ENCODE results near the gene PLS3.

Gene PLS3

GRCh38 chrX:115591856-115592842, 31.2 kb downstream of the PLS3 start:
- H3K36me3 ChIP-seq (ENCODE audit: low read length): no peaks in the 10 kb centered on the region
- H3F3A ChIP-seq (ENCODE audit: insufficient read depth): no peaks in the 10 kb centered on the region
- H3K27me3 ChIP-seq (ENCODE audit: low read length): no peaks in the 10 kb centered on the region
- no peaks in the 10 kb centered on the region for H3K9me2 ChIP-seq (replicated peaks; ENCODE audit: insufficient read depth, low read length)
- H3K9ac ChIP-seq (ENCODE audit: low read length): no peak overlapping the region
- TF ChIP-seq EZH2phosphoT487 (conservative IDR thresholded peaks at IDR 0.05; ENCODE audit: low read length): no peak
- no peak for TF ChIP-seq CTCF (IDR thresholded peaks at IDR 0.05; ENCODE audit: insufficient read depth, low read length, poor library complexity, severe bottlenecking)
- H3K79me2 ChIP-seq (ENCODE audit: insufficient read depth, low read length): no peaks in the 10 kb centered on the region
- no peak overlapping the region for H3K4me2 ChIP-seq (ENCODE audit: low read depth, low read length, poor library complexity, severe bottlenecking)
- no peak overlapping the region for H3K4me3 ChIP-seq (ENCODE audit: insufficient read depth, low read length, poor library complexity, severe bottlenecking)
- H2AFZ ChIP-seq (ENCODE audit: low read depth, low read length, severe bottlenecking): no peak overlapping the region
- H3K9me3 ChIP-seq (ENCODE audit: insufficient read depth, low read length): no peaks in the 10 kb centered on the region
- H4K20me1 ChIP-seq (ENCODE audit: low read depth, low read length): no peaks in the 10 kb centered on the region
- no peak overlapping the region for H3K27ac ChIP-seq (ENCODE audit: low read depth, low read length)

GRCh38 chrX:115592997-115593734, 32.2 kb downstream of the PLS3 start:
- no peak overlapping the region for H3K27ac ChIP-seq (ENCODE audit: low read depth, low read length)
- no peaks in the 10 kb centered on the region for H3K27me3 ChIP-seq (ENCODE audit: low read length)
- H3K4me3 ChIP-seq (ENCODE audit: insufficient read depth, low read length, poor library complexity, severe bottlenecking): no peak overlapping the region
- no peaks in the 10 kb centered on the region for H4K20me1 ChIP-seq (ENCODE audit: low read depth, low read length)
- H3K4me2 ChIP-seq (ENCODE audit: low read depth, low read length, poor library complexity, severe bottlenecking): no peak overlapping the region
- H3K79me2 ChIP-seq (ENCODE audit: insufficient read depth, low read length): no peaks in the 10 kb centered on the region
- H3K9me2 ChIP-seq (replicated peaks; ENCODE audit: insufficient read depth, low read length): no peaks in the 10 kb centered on the region
- no peak overlapping the region for H3K9ac ChIP-seq (ENCODE audit: low read length)
- no peak overlapping the region for H2AFZ ChIP-seq (ENCODE audit: low read depth, low read length, severe bottlenecking)
- H3K36me3 ChIP-seq (ENCODE audit: low read length): no peaks in the 10 kb centered on the region
- no peaks in the 10 kb centered on the region for H3K9me3 ChIP-seq (ENCODE audit: insufficient read depth, low read length)
- H3F3A ChIP-seq (ENCODE audit: insufficient read depth): no peaks in the 10 kb centered on the region
- no peak for TF ChIP-seq CTCF (IDR thresholded peaks at IDR 0.05; ENCODE audit: insufficient read depth, low read length, poor library complexity, severe bottlenecking)
- no peak for TF ChIP-seq EZH2phosphoT487 (conservative IDR thresholded peaks at IDR 0.05; ENCODE audit: low read length)

GRCh38 chrX:115595049-115595448, 34.1 kb downstream of the PLS3 start:
- H3K36me3 ChIP-seq (ENCODE audit: low read length): no peaks in the 10 kb centered on the region
- H3K4me2 ChIP-seq (ENCODE audit: low read depth, low read length, poor library complexity, severe bottlenecking): no peak overlapping the region
- TF ChIP-seq CTCF (IDR thresholded peaks at IDR 0.05; ENCODE audit: insufficient read depth, low read length, poor library complexity, severe bottlenecking): no peak
- no peaks in the 10 kb centered on the region for H3K9me2 ChIP-seq (replicated peaks; ENCODE audit: insufficient read depth, low read length)
- no peak overlapping the region for H3K27ac ChIP-seq (ENCODE audit: low read depth, low read length)
- no peak overlapping the region for H3K9ac ChIP-seq (ENCODE audit: low read length)
- H3K79me2 ChIP-seq (ENCODE audit: insufficient read depth, low read length): no peaks in the 10 kb centered on the region
- H3K4me3 ChIP-seq (ENCODE audit: insufficient read depth, low read length, poor library complexity, severe bottlenecking): no peak overlapping the region
- H3K27me3 ChIP-seq (ENCODE audit: low read length): no peaks in the 10 kb centered on the region
- no peaks in the 10 kb centered on the region for H4K20me1 ChIP-seq (ENCODE audit: low read depth, low read length)
- no peaks in the 10 kb centered on the region for H3F3A ChIP-seq (ENCODE audit: insufficient read depth)
- no peaks in the 10 kb centered on the region for H3K9me3 ChIP-seq (ENCODE audit: insufficient read depth, low read length)
- H2AFZ ChIP-seq (ENCODE audit: low read depth, low read length, severe bottlenecking): no peak overlapping the region
